ENCODE measurements around the gene SLC24A3.

SLC24A3 gene

GRCh38 chr20:19330731-19331130 lies 118.3 kb downstream of the SLC24A3 start:
- no peaks in the 10 kb centered on the region for H3K27me3 ChIP-seq (ENCODE audit: low read depth, low read length)
- no peaks in the 10 kb centered on the region for H3K4me1 ChIP-seq (ENCODE audit: control insufficient read depth in 1 of 2, insufficient read depth in 2 of 2, low read length in 2 of 2)
- no peaks in the 10 kb centered on the region for H3K36me3 ChIP-seq (ENCODE audit: control insufficient read depth in 1 of 2, insufficient read depth in 2 of 2, low read length in 2 of 2)
- no peak overlapping the region for H3K27ac ChIP-seq (ENCODE audit: low read length)
- H3K4me3 ChIP-seq (ENCODE audit: low read depth in 1 of 2, low read length in 2 of 2): no peak overlapping the region
- H3K9me3 ChIP-seq (ENCODE audit: control insufficient read depth in 1 of 2, low read length in 2 of 2): no peaks in the 10 kb centered on the region

GRCh38 chr20:19333563-19333962 lies 121.1 kb downstream of the SLC24A3 start:
- no peaks in the 10 kb centered on the region for H3K36me3 ChIP-seq (ENCODE audit: control insufficient read depth in 1 of 2, insufficient read depth in 2 of 2, low read length in 2 of 2)
- H3K4me3 ChIP-seq (ENCODE audit: low read depth in 1 of 2, low read length in 2 of 2): no peak overlapping the region
- peaks cover 0 to 6% of the 10 kb centered on the region in 2 donors for H3K4me1 ChIP-seq (ENCODE audit: control insufficient read depth in 1 of 2, insufficient read depth in 2 of 2, low read length in 2 of 2)
- no peaks in the 10 kb centered on the region for H3K27me3 ChIP-seq (ENCODE audit: low read depth, low read length)
- no peaks in the 10 kb centered on the region for H3K9me3 ChIP-seq (ENCODE audit: control insufficient read depth in 1 of 2, low read length in 2 of 2)
- no peak overlapping the region for H3K27ac ChIP-seq (ENCODE audit: low read length)

GRCh38 chr20:19335341-19335740 lies 122.9 kb downstream of the SLC24A3 start:
- Histone ChIP-seq H3K27me3 (ENCODE audit: low read depth, low read length) (no peaks in the 10 kb centered on the region), H3K4me1 (ENCODE audit: control insufficient read depth in 1 of 2, insufficient read depth in 2 of 2, low read length in 2 of 2) (peaks cover 0 to 9% of the 10 kb centered on the region in 2 donors), H3K36me3 (ENCODE audit: control insufficient read depth in 1 of 2, insufficient read depth in 2 of 2, low read length in 2 of 2) (no peaks in the 10 kb centered on the region), H3K9me3 (ENCODE audit: control insufficient read depth in 1 of 2, low read length in 2 of 2) (no peaks in the 10 kb centered on the region), H3K4me3 (ENCODE audit: low read depth in 1 of 2, low read length in 2 of 2) (no peak overlapping the region), H3K27ac (ENCODE audit: low read length) (no peak overlapping the region)

- H3K36me3 ChIP-seq (ENCODE audit: control insufficient read depth in 1 of 2, insufficient read depth in 2 of 2, low read length in 2 of 2): no peaks in the 10 kb centered on the region
- no peaks in the 10 kb centered on the region for H3K27me3 ChIP-seq (ENCODE audit: low read depth, low read length)
- peaks cover 0 to 12% of the 10 kb centered on the region in 2 donors for H3K4me1 ChIP-seq (ENCODE audit: control insufficient read depth in 1 of 2, insufficient read depth in 2 of 2, low read length in 2 of 2)
- H3K27ac ChIP-seq (ENCODE audit: low read length): no peak overlapping the region
- no peak overlapping the region for H3K4me3 ChIP-seq (ENCODE audit: low read depth in 1 of 2, low read length in 2 of 2)
- no peaks in the 10 kb centered on the region for H3K9me3 ChIP-seq (ENCODE audit: control insufficient read depth in 1 of 2, low read length in 2 of 2)
These were observed 123.5 kb downstream of the SLC24A3 start for GRCh38 chr20:19335916-19336315.

GRCh38 chr20:19336631-19337030 lies 124.2 kb downstream of the SLC24A3 start:
- Histone ChIP-seq H3K4me3 (ENCODE audit: low read depth in 1 of 2, low read length in 2 of 2) (no peak overlapping the region), H3K4me1 (ENCODE audit: control insufficient read depth in 1 of 2, insufficient read depth in 2 of 2, low read length in 2 of 2) (peaks cover 4 to 20% of the 10 kb centered on the region in 2 donors), H3K27ac (ENCODE audit: low read length) (no peak overlapping the region)

GRCh38 chr20:19338380-19338779 lies 125.9 kb downstream of the SLC24A3 start:
- Histone ChIP-seq H3K27me3 (ENCODE audit: low read depth, low read length) (no peaks in the 10 kb centered on the region), H3K27ac (ENCODE audit: low read length) (no peak overlapping the region), H3K4me3 (ENCODE audit: low read depth in 1 of 2, low read length in 2 of 2) (no peak overlapping the region), H3K9me3 (ENCODE audit: control insufficient read depth in 1 of 2, low read length in 2 of 2) (no peaks in the 10 kb centered on the region), H3K36me3 (ENCODE audit: control insufficient read depth in 1 of 2, insufficient read depth in 2 of 2, low read length in 2 of 2) (no peaks in the 10 kb centered on the region), H3K4me1 (ENCODE audit: control insufficient read depth in 1 of 2, insufficient read depth in 2 of 2, low read length in 2 of 2) (peaks cover 7 to 26% of the 10 kb centered on the region in 2 donors)

More at GRCh38 chr20:19336631-19337030, 124.2 kb downstream of the SLC24A3 start:
- H3K36me3 ChIP-seq (ENCODE audit: control insufficient read depth in 1 of 2, insufficient read depth in 2 of 2, low read length in 2 of 2): no peaks in the 10 kb centered on the region
- no peaks in the 10 kb centered on the region for H3K9me3 ChIP-seq (ENCODE audit: control insufficient read depth in 1 of 2, low read length in 2 of 2)
- H3K27me3 ChIP-seq (ENCODE audit: low read depth, low read length): no peaks in the 10 kb centered on the region

GRCh38 chr20:19338960-19339359 lies 126.5 kb downstream of the SLC24A3 start:
- Histone ChIP-seq H3K4me3 (ENCODE audit: low read depth in 1 of 2, low read length in 2 of 2) (no peak overlapping the region), H3K4me1 (ENCODE audit: control insufficient read depth in 1 of 2, insufficient read depth in 2 of 2, low read length in 2 of 2) (peaks cover 7 to 26% of the 10 kb centered on the region in 2 donors), H3K9me3 (ENCODE audit: control insufficient read depth in 1 of 2, low read length in 2 of 2) (no peaks in the 10 kb centered on the region), H3K36me3 (ENCODE audit: control insufficient read depth in 1 of 2, insufficient read depth in 2 of 2, low read length in 2 of 2) (no peaks in the 10 kb centered on the region), H3K27ac (ENCODE audit: low read length) (no peak overlapping the region), H3K27me3 (ENCODE audit: low read depth, low read length) (no peaks in the 10 kb centered on the region)

- no peaks in the 10 kb centered on the region for H3K9me3 ChIP-seq (ENCODE audit: control insufficient read depth in 1 of 2, low read length in 2 of 2)
- no peaks in the 10 kb centered on the region for H3K36me3 ChIP-seq (ENCODE audit: control insufficient read depth in 1 of 2, insufficient read depth in 2 of 2, low read length in 2 of 2)
- peaks cover 7 to 26% of the 10 kb centered on the region in 2 donors for H3K4me1 ChIP-seq (ENCODE audit: control insufficient read depth in 1 of 2, insufficient read depth in 2 of 2, low read length in 2 of 2)
- no peaks in the 10 kb centered on the region for H3K27me3 ChIP-seq (ENCODE audit: low read depth, low read length)
- H3K27ac ChIP-seq (ENCODE audit: low read length): no peak overlapping the region
- no peak overlapping the region for H3K4me3 ChIP-seq (ENCODE audit: low read depth in 1 of 2, low read length in 2 of 2)
These were observed 129.1 kb downstream of the SLC24A3 start for GRCh38 chr20:19341348-19342053.

- Histone ChIP-seq H3K4me1 (ENCODE audit: control insufficient read depth in 1 of 2, insufficient read depth in 2 of 2, low read length in 2 of 2) (peaks cover 7 to 17% of the 10 kb centered on the region in 2 donors), H3K9me3 (ENCODE audit: control insufficient read depth in 1 of 2, low read length in 2 of 2) (no peaks in the 10 kb centered on the region), H3K27ac (ENCODE audit: low read length) (no peak overlapping the region), H3K27me3 (ENCODE audit: low read depth, low read length) (no peaks in the 10 kb centered on the region), H3K36me3 (ENCODE audit: control insufficient read depth in 1 of 2, insufficient read depth in 2 of 2, low read length in 2 of 2) (no peaks in the 10 kb centered on the region), H3K4me3 (ENCODE audit: low read depth in 1 of 2, low read length in 2 of 2) (no peak overlapping the region)
These were observed 131.9 kb downstream of the SLC24A3 start for GRCh38 chr20:19344341-19344740.

GRCh38 chr20:19347943-19348456 lies 135.6 kb downstream of the SLC24A3 start:
- Histone ChIP-seq H3K27ac (ENCODE audit: low read length) (no peak overlapping the region), H3K36me3 (ENCODE audit: control insufficient read depth in 1 of 2, insufficient read depth in 2 of 2, low read length in 2 of 2) (no peaks in the 10 kb centered on the region), H3K4me1 (ENCODE audit: control insufficient read depth in 1 of 2, insufficient read depth in 2 of 2, low read length in 2 of 2) (no peaks in the 10 kb centered on the region), H3K4me3 (ENCODE audit: low read depth in 1 of 2, low read length in 2 of 2) (no peak overlapping the region), H3K27me3 (ENCODE audit: low read depth, low read length) (no peaks in the 10 kb centered on the region), H3K9me3 (ENCODE audit: control insufficient read depth in 1 of 2, low read length in 2 of 2) (no peaks in the 10 kb centered on the region)

GRCh38 chr20:19348582-19348981 lies 136.1 kb downstream of the SLC24A3 start:
- Histone ChIP-seq H3K27ac (ENCODE audit: low read length) (no peak overlapping the region), H3K4me3 (ENCODE audit: low read depth in 1 of 2, low read length in 2 of 2) (no peak overlapping the region), H3K4me1 (ENCODE audit: control insufficient read depth in 1 of 2, insufficient read depth in 2 of 2, low read length in 2 of 2) (no peaks in the 10 kb centered on the region), H3K27me3 (ENCODE audit: low read depth, low read length) (no peaks in the 10 kb centered on the region), H3K9me3 (ENCODE audit: control insufficient read depth in 1 of 2, low read length in 2 of 2) (no peaks in the 10 kb centered on the region), H3K36me3 (ENCODE audit: control insufficient read depth in 1 of 2, insufficient read depth in 2 of 2, low read length in 2 of 2) (no peaks in the 10 kb centered on the region)

- Histone ChIP-seq H3K27me3 (ENCODE audit: low read depth, low read length) (no peaks in the 10 kb centered on the region), H3K4me3 (ENCODE audit: low read depth in 1 of 2, low read length in 2 of 2) (no peak overlapping the region), H3K36me3 (ENCODE audit: control insufficient read depth in 1 of 2, insufficient read depth in 2 of 2, low read length in 2 of 2) (no peaks in the 10 kb centered on the region), H3K27ac (ENCODE audit: low read length) (no peak overlapping the region), H3K4me1 (ENCODE audit: control insufficient read depth in 1 of 2, insufficient read depth in 2 of 2, low read length in 2 of 2) (no peaks in the 10 kb centered on the region), H3K9me3 (ENCODE audit: control insufficient read depth in 1 of 2, low read length in 2 of 2) (no peaks in the 10 kb centered on the region)
These were observed 137.4 kb downstream of the SLC24A3 start for GRCh38 chr20:19349879-19350278.

All from muscle layer of duodenum (tissue), 2 donors.